Panc1 (cell line): ENCODE data around the gene CFAP210. TPM values are rescaled to one million over a fixed set of nuclear protein-coding genes. Genes with fewer than 3 reads are reported as not detected.

Experiments used
- ATAC-seq: fragments of 200-7000 bp; cut with Tn5 transposase; 2 replicates; pipeline ENCODE4 v1.9.1; 2020; ENCODE audit warnings: mild to moderate bottlenecking, moderate library complexity
- BruUV-seq: library from RNA; stranded (reverse); fragments of 400-500 nt; replicated peaks from 2 replicates; lab custom pipeline; 2021; lab: Mats Ljungman, UMichigan
- CTCF ChIA-PET: fragments of 300-600 bp; sonication (Branson Sonifier 250); formaldehyde crosslinking; loops from one replicate; lab custom pipeline; 2022; ENCODE audit warnings: antibody characterized with exemption; lab: Charles Lee
- POLR2A ChIA-PET: fragments of 300-600 bp; sonication (Branson Sonifier 250); formaldehyde crosslinking; loops from one replicate; lab custom pipeline; 2022; ENCODE audit warnings: antibody characterized with exemption; lab: Charles Lee
- DNase-seq: peaks from one replicate; pipeline ENCODE4 v3.0.0-alpha.2; 2010; ENCODE audit warnings: low read depth, low spot score
- H3K27ac ChIP-seq: 2 replicates; pipeline ENCODE4 v1.5.1; 2011; ENCODE audit warnings: mild to moderate bottlenecking, low read length, inconsistent platforms
- H3K27me3 ChIP-seq: fragments of 200-500 bp; sonication (Bioruptor generic); 2 replicates; pipeline ENCODE4 v1.6.0; 2014; ENCODE audit warnings: low read length, inconsistent platforms; ENCODE audit not compliant: control insufficient read depth, insufficient read depth
- H3K36me3 ChIP-seq: fragments of 200-500 bp; sonication (Bioruptor generic); 2 replicates; pipeline ENCODE4 v1.5.1; 2014; ENCODE audit warnings: inconsistent platforms, mild to moderate bottlenecking, low read length, moderate library complexity; ENCODE audit not compliant: control insufficient read depth, insufficient read depth
- H3K4me1 ChIP-seq: 2 replicates; pipeline ENCODE4 v1.5.1; 2011; ENCODE audit warnings: inconsistent platforms, mild to moderate bottlenecking, low read length, moderate library complexity; ENCODE audit not compliant: control insufficient read depth, insufficient read depth
- H3K4me3 ChIP-seq, 2 experiments: 2 replicates each; pipeline ENCODE4 v1.5.1; 2011 to 2012; ENCODE audit warnings: low read depth in 2 of 2, low read length in 2 of 2, mild to moderate bottlenecking in 2 of 2, inconsistent platforms in 1 of 2, moderate library complexity in 1 of 2
- H3K9me3 ChIP-seq: fragments of 200-500 bp; sonication (Bioruptor generic); 2 replicates; pipeline ENCODE4 v1.5.1; 2014; ENCODE audit warnings: low read depth, mild to moderate bottlenecking, inconsistent platforms, low read length, moderate library complexity; ENCODE audit not compliant: control insufficient read depth, insufficient read depth
- POLR2AphosphoS5 ChIP-seq: IDR thresholded peaks from 2 replicates; pipeline ENCODE4 v1.6.1; 2012; ENCODE audit warnings: mild to moderate bottlenecking, low read depth, low read length, moderate library complexity
- SIN3A ChIP-seq: IDR thresholded peaks from 2 replicates; pipeline ENCODE4 v1.6.1; 2012; ENCODE audit warnings: low read depth, mild to moderate bottlenecking, low read length, moderate library complexity, borderline replicate concordance; ENCODE audit not compliant: insufficient read depth
- TCF7L2 ChIP-seq: IDR thresholded peaks from 2 replicates; pipeline ENCODE4 v1.6.1; 2011; ENCODE audit warnings: mild to moderate bottlenecking, low read depth, low read length, inconsistent platforms
- in situ Hi-C: cut with HindIII; loops from 2 replicates; pipeline ENCODE4 v1.10.0; 2016; ENCODE audit warnings: low sequenced_read_pairs, low pct_unique_long_range_greater_than_20kb
- intact Hi-C: fragments of 100-400 bp; cut with micrococcal nuclease; formaldehyde crosslinking; loops from one replicate; pipeline ENCODE4 v1.10.0; 2022; ENCODE audit not compliant: unreplicated experiment
- total RNA-seq: library from RNA; stranded (reverse); gene quantifications from one replicate; pipeline ENCODE4 v1.2.1, GENCODE V29; 2021; ENCODE audit not compliant: unreplicated experiment
- TF ChIP-seq, protein P1 (sequence below): fragments of 450-650 bp; IDR thresholded peaks from 2 replicates; pipeline ENCODE4 v1.5.1; 2017; ENCODE audit warnings: mild to moderate bottlenecking
- TF ChIP-seq, protein P2 (sequence below), 2 experiments: IDR thresholded peaks; 2 replicates each; pipeline ENCODE4 v1.6.1; 2011 to 2012; ENCODE audit warnings: low read depth in 2 of 2, control low read depth in 1 of 2, low read length in 1 of 2, mild to moderate bottlenecking in 1 of 2, moderate library complexity in 1 of 2; ENCODE audit not compliant: insufficient read depth in 1 of 2

Gene CFAP210
- total RNA-seq, 1 experiment from 2014 or later: 0.23 TPM

DNA sequence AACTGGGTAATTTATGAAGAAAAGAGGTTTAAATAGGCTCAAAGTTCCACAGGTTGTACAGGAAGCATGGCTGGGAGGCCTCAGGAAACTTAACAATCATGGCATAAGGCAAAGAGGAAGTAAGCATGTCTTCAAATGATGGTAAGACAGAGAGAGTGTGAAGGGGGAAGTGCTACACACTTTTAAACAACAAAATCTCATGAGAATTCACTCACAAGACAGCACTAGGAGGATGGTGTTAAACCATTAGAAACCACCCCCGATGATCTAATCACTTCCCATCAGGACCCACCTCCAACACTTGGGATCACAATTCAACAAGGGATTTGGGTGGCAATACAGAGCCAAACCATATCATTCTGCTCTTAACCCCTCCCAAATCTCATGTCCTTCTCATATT, 34.9 kb downstream of the CFAP210 start:
- no TSS peak for BruUV-seq
- intact Hi-C loops: no loop called here
- POLR2A ChIA-PET: no interaction called here
- TF ChIP-seq POLR2AphosphoS5: no peak
- TF ChIP-seq, protein P1, sequence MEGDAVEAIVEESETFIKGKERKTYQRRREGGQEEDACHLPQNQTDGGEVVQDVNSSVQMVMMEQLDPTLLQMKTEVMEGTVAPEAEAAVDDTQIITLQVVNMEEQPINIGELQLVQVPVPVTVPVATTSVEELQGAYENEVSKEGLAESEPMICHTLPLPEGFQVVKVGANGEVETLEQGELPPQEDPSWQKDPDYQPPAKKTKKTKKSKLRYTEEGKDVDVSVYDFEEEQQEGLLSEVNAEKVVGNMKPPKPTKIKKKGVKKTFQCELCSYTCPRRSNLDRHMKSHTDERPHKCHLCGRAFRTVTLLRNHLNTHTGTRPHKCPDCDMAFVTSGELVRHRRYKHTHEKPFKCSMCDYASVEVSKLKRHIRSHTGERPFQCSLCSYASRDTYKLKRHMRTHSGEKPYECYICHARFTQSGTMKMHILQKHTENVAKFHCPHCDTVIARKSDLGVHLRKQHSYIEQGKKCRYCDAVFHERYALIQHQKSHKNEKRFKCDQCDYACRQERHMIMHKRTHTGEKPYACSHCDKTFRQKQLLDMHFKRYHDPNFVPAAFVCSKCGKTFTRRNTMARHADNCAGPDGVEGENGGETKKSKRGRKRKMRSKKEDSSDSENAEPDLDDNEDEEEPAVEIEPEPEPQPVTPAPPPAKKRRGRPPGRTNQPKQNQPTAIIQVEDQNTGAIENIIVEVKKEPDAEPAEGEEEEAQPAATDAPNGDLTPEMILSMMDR: no peak
- no peak for TF ChIP-seq TCF7L2
- TF ChIP-seq, protein P2, sequence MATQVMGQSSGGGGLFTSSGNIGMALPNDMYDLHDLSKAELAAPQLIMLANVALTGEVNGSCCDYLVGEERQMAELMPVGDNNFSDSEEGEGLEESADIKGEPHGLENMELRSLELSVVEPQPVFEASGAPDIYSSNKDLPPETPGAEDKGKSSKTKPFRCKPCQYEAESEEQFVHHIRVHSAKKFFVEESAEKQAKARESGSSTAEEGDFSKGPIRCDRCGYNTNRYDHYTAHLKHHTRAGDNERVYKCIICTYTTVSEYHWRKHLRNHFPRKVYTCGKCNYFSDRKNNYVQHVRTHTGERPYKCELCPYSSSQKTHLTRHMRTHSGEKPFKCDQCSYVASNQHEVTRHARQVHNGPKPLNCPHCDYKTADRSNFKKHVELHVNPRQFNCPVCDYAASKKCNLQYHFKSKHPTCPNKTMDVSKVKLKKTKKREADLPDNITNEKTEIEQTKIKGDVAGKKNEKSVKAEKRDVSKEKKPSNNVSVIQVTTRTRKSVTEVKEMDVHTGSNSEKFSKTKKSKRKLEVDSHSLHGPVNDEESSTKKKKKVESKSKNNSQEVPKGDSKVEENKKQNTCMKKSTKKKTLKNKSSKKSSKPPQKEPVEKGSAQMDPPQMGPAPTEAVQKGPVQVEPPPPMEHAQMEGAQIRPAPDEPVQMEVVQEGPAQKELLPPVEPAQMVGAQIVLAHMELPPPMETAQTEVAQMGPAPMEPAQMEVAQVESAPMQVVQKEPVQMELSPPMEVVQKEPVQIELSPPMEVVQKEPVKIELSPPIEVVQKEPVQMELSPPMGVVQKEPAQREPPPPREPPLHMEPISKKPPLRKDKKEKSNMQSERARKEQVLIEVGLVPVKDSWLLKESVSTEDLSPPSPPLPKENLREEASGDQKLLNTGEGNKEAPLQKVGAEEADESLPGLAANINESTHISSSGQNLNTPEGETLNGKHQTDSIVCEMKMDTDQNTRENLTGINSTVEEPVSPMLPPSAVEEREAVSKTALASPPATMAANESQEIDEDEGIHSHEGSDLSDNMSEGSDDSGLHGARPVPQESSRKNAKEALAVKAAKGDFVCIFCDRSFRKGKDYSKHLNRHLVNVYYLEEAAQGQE (IDR thresholded peaks at IDR 0.05; ENCODE audit: insufficient read depth in 1 of 2, low read depth in 2 of 2, low read length in 1 of 2): no peak
- TF ChIP-seq SIN3A: no peak
- Histone ChIP-seq H3K27me3 (no peaks in the 10 kb centered on the region), H3K9me3 (no peaks in the 10 kb centered on the region), H3K27ac (no peak overlapping the region), H3K4me1 (no peaks in the 10 kb centered on the region; the same call in 1 of the 2 replicates), H3K36me3 (no peaks in the 10 kb centered on the region), H3K4me3 (no peak overlapping the region)
- CTCF ChIA-PET: no interaction called here
- in situ Hi-C loops: no loop called here
- ATAC-seq: no peak
- no peak for DNase-seq

DNA sequence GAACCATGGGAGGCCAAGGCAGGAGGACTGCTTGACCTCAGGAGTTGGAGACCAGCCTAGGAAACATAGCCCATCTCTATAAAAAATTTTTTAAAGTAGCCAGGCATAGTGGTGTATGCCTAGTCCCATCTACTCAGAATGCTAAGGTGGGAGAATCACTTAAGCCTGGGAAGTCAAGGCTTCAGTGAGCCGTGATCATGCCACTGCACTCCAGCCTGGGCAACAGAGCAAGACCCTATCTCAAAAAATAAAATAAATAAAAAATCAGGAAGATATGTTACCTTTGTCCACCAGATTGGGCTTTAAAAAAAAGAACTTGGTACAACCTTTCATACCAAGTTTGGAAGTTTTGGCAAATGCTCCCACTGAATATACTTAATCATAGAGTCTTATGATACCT, 35.3 kb downstream of the CFAP210 start:
- BruUV-seq: no TSS peak
- Histone ChIP-seq H3K4me1 (no peaks in the 10 kb centered on the region), H3K27ac (no peak overlapping the region), H3K36me3 (no peaks in the 10 kb centered on the region), H3K9me3 (no peaks in the 10 kb centered on the region), H3K4me3 (no peak overlapping the region), H3K27me3 (no peaks in the 10 kb centered on the region)
- in situ Hi-C loops (no loop called here), intact Hi-C loops (no loop called here)
- DNase-seq: no peak
- ATAC-seq: no peak
- ChIA-PET POLR2A (no interaction called here), CTCF (no interaction called here)
- TF ChIP-seq, protein P2 (IDR thresholded peaks at IDR 0.05; ENCODE audit: insufficient read depth in 1 of 2, low read depth in 2 of 2, low read length in 1 of 2): no peak
- TF ChIP-seq POLR2AphosphoS5: no peak
- TF ChIP-seq, protein P1: no peak
- no peak for TF ChIP-seq TCF7L2
- no peak for TF ChIP-seq SIN3A
